Urothelium cell line (cell line): ENCODE measurements around the gene DYSF.
A peak's percentile ranks its signal among the peaks of the same experiment; 100 is the strongest.
"Not testable (repeated sequence)": the region's sequence is repeated elsewhere in the genome, so short reads cannot be mapped to it uniquely, and the experiment has no call there.

Experiments used
- DNase-seq: peaks from one replicate; pipeline ENCODE4 v3.0.0; 2011; ENCODE audit warnings: low spot score, mixed read lengths
- FAIRE-seq: peaks from 2 replicates; lab custom pipeline; 2011; peaks lifted over from hg19 to GRCh38; lab: Jason Lieb, UNC

The DYSF gene

GRCh38 chr2:71631411-71631931 is 178.1 kb downstream of the DYSF start:
- FAIRE-seq (no peak), DNase-seq (peak; percentile 65)

- no peak for DNase-seq
- FAIRE-seq, result no peak
Observed at GRCh38 chr2:71633086-71633485, 179.7 kb downstream of the DYSF start.

DNA sequence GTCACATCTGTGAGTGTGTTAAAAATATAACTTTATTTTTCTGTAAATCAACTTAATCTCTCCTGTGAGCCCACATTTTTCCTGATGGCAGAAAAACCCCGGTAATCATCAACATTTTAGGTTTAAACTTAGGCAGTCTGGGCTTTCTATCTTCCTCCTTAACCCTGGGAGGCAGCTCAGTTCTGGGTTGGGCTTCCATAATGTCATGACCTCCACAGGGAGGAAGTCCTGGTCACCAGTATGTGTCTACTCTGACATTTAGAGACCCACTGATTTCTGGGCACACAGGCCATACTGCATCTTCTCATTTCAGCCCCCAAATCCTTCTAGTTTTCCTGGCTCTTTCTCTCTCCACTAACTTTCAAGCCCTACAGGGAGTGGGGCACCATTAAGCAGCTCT is 181.2 kb downstream of the DYSF start:
- DNase-seq (no peak), FAIRE-seq (no peak)

DNA sequence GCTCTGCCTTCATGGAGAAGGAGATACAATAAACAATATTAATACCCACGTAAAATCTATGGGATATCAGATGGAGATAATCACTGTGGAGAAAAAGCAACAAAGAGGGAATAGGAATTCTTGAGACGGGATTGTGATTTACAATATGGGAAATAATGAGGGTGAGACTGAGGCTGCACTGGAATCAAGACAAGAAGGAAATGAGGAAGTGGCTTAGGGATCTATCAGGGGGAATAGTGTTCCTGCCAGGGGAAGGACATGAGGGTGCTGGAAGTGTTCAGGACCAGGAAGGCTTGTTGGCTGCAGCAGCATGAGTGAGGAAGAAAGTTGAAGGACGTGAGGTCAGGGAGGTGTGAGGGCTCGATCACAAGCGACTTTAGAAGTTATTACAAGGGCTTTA is 182.4 kb downstream of the DYSF start:
- DNase-seq (no peak), FAIRE-seq (no peak)

- no peak for DNase-seq
- FAIRE-seq, result no peak
Observed at GRCh38 chr2:71637168-71637567, 183.8 kb downstream of the DYSF start.

DNA sequence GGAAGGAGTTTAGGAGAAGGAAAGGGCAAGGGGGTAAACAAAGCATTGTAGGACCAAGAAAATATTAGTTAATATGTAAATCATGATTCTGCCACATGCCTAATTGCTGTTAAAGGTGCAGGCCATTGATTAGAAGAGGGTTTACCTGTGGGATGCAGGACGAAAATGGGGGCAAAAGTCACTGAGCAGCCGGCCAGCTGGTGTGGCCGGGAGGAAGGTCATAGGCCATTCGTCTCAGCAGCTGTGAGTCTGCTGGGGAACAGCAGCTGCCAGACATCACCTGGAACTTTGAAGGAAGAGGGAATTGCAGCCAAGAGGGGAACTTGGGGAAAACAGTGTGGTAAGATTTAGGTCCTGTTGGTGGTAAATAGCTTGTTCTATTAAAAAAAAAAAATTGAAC is 184.4 kb downstream of the DYSF start:
- FAIRE-seq (peak; percentile 17), DNase-seq (no peak)

DNA sequence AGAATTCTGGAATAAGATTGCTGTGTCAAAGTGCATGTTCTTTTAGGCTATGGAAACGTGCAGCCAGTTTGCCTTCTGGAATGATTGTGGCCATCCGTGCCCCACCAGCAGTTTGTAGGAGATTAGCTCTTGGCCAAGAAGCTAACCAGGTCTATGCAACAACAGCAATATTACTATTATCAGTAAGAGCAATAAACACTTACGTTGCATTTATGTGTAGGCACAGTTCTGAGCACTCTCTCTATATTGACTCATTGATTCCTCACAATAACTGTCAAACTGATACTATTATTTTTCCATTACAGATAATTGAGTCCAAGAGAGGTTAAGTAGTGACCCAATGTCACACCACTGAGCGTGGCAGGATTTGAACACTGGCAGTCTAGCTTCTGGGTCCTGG is 186.4 kb downstream of the DYSF start:
- FAIRE-seq (no peak), DNase-seq (no peak)

DNA sequence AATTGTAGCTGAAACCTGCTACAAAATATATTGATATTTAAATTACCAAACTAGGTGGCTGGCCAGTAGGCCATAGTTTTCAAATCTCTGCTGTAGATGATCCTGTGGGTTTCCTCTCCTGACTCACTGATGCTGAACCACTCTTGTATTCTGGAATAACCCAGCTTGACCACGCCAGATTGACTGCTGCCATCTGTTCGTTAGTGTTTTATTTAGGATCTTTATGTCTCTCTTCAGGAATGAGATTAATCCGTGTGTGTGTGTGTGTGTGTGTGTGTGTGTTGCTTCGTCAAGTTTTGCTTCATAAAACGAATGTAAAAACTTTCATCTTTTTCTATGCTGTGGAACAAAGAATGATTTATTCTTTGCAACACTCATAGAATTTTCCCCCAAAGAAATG is 187.1 kb downstream of the DYSF start:
- FAIRE-seq (no peak), DNase-seq (no peak)

DNA sequence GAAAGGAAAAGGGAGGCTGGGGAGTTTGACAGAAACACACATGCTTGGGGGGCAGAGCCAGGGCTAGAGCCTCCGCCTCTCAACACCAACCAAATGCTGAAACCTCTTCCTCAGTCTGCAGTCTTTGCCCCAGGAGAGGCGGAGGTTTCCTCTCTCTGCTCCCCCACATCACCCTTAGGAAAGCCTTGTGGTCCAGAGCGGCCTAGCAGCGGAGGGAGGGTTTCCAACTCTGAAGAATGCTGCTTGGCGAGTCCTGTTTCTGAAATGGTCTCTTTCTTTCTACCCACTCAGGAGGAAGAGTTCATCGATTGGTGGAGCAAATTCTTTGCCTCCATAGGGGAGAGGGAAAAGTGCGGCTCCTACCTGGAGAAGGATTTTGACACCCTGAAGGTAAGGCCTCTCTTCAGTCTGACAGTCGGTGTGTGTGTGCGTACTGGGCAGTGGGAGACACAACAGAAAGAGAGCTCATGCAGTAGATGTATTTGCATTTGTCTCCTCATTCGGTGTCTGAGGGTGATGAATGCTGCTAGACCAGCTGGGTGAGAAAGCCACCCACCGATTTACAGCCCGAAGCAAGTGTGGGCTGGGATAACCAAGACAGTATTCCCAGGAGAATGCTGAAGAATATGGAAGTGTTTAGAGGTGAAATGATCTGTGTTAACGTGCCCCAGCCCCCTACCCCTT is 190.5 kb downstream of the DYSF start:
- DNase-seq (no peak), FAIRE-seq (no peak)

DNA sequence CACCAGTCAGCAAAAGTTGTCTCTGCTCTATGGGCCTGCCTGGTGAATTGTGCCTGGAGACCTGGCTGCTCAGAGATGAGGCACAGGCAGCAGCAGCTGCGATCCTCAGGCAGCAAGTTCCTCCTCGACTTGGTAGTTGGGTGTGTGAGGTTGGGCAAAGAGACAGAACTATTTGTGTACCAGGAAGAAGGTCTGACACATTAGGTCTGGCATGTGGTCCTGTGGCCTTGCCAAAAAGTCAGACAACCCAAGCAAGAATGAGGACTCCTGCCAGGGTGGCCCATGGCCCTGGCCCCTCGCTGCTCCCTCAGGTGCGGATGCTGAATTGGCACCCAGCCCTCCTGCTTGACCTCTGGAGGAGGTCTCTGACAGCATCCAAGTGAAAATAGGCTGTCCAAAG is 192.7 kb downstream of the DYSF start:
- FAIRE-seq, result peak; percentile 95
- peak; percentile 82 for DNase-seq

- DNase-seq, result no peak
- no peak for FAIRE-seq
Observed at GRCh38 chr2:71647356-71647755, 194.0 kb downstream of the DYSF start.

GRCh38 chr2:71655498-71655897 is 202.1 kb downstream of the DYSF start:
- no peak for FAIRE-seq
- DNase-seq, result no peak

- not testable (repeated sequence) for FAIRE-seq, DNase-seq
Observed at GRCh38 chr2:71658256-71658655, 204.9 kb downstream of the DYSF start.

- DNase-seq (no peak), FAIRE-seq (no peak)
Observed at GRCh38 chr2:71658771-71659170, 205.4 kb downstream of the DYSF start.

DNA sequence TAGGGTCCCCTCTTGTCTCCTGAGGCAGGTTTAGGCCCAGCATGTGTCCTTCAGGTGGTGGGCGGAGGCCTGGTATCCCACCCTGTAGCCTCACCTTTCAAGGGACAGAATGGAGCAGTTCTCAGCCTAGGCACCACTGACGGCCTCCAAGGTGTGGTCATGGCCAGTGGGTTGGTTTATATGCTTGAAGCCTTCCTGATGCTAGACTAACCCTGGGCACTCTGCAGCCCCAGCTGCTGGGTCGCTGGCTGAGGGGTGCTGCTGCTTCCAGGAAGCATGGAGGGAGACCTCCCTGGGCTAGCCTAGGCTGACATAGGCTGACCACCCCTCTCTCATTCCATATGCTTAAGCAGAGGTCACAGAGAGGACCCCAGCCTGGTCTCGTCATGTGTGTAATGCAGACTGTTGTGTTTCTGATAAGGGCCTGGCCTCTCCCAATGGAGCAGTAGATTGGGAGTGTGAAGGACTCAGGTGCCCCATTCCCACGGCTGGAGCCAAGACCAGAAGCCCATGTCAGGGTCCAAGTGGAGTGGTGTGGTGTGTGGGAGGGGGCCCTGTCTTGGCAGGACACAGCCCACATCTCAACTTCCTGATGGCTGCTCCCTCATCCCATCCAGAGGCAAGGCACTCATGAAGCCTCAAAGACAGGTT is 206.6 kb downstream of the DYSF start:
- FAIRE-seq (no peak), DNase-seq (no peak)

DNA sequence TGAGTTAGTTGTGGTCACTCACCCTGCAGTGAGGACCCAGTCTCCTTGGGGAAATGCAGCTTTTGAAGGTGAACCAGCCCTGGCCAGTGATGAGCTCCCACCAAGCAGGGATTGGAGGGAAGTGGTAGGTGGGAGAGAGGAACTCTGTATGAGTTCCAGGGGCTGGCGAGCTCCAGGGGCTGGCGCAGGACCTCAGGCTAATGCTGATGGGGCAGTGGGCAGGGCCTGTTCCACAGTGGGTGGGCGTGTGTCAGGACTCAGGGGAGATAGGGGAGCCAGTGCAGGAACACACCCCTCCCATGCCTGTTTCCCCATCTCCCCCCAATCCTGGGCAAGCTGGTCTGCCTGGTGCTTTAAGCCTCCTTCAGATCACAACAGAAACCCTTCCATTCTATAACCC is 208.4 kb downstream of the DYSF start:
- FAIRE-seq (no peak), DNase-seq (no peak)

DNA sequence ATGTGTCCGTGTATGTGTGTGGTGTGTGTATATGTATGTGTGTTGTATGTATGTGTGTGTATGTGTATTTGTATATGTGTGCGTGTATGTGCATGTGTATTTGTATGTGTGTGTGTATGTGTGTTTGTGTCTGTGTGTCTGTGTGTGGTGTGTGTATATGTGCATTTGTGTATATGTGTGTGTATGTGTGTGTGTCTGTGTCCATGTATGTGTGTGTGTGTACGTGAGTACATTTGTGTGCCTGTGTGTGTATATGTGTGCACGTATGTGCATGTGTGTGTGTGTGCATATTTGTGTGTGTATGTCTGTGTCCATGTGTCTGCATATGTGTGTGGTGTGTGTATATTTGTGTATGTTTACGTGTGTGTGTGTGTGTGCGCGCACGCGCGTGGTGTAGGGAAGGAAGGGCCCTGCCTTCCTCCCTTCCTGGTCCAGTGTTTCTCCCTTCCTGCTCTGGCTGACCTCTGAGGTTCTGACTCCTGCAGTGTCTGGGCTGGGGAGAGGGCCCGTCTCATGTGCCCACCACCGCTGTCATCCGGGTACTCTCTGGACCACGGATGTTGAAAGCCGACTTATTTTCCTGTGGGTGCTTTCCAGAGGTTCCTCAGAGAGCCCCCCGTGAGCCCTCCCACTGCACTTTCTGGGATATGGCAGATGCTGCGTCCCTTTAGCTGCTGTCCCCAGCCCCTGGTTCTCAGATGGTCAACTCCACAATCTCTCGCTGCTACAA is 209.5 kb downstream of the DYSF start:
- FAIRE-seq, result peak; percentile 99

GRCh38 chr2:71664161-71664560 is 210.8 kb downstream of the DYSF start:
- DNase-seq (no peak), FAIRE-seq (no peak)

More for the DNA sequence above, 209.5 kb downstream of the DYSF start:
- no peak for DNase-seq

DNA sequence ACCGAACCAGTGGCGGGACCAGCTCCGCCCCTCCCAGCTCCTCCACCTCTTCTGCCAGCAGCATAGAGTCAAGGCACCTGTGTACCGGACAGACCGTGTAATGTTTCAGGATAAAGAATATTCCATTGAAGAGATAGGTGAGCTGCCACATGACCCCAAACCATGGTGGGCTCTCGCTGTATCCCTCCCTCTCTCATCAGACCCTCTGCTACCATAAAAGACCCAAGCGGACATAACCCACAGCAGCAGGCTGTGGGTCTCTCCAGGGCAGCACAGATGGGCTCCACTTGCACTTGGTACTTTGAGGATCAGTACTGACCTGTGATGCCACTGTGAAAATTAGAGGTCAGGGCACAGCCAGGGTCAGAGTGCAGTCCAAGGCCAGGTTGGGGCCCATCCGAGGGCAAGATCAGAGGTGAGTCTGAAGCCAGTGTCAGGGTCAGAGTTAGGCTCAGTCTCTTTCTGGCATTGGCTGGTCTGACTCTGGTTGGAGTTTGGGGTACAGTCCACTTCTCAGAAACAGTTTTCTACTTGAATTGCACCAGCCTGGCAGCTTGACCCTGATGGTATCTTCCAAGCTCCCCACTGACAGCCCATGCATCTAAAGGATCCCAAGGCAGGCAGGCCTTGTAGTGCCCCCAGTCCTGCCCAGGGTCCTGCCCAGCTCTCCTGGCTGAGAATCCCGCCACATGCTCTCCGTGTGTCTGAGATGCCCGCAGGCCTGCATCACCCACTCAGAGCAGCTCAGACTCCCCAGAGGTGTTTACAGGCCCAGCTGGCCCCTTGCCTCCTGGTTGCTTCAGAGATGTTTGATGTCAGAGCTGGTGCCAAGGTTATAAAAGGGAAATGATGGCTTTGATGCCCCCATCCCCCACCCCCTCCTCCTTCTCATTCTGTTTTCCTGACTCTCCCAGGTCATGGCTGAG is 212.1 kb downstream of the DYSF start:
- no peak for FAIRE-seq
- no peak for DNase-seq

- DNase-seq (no peak), FAIRE-seq (no peak)
Observed at GRCh38 chr2:71666094-71666474, 212.7 kb downstream of the DYSF start.
